Left kidney (tissue), 2 donors: ENCODE measurements around the gene NHERF1. TPM values are rescaled to one million over a fixed set of nuclear protein-coding genes. Genes with fewer than 3 reads are reported as not detected.

ENCODE experiments used
- DNase-seq: peaks from one replicate; pipeline ENCODE4 v3.0.0-alpha.2; 2013
- polyA plus RNA-seq: library from polyadenylated mRNA; unstranded; fragments of 120-200 nt; gene quantifications from one replicate; pipeline ENCODE4 v1.2.1, GENCODE V29; 2013; ENCODE audit not compliant: insufficient read length

NHERF1 gene
- polyA plus RNA-seq, 1 donor = 163 TPM

DNA sequence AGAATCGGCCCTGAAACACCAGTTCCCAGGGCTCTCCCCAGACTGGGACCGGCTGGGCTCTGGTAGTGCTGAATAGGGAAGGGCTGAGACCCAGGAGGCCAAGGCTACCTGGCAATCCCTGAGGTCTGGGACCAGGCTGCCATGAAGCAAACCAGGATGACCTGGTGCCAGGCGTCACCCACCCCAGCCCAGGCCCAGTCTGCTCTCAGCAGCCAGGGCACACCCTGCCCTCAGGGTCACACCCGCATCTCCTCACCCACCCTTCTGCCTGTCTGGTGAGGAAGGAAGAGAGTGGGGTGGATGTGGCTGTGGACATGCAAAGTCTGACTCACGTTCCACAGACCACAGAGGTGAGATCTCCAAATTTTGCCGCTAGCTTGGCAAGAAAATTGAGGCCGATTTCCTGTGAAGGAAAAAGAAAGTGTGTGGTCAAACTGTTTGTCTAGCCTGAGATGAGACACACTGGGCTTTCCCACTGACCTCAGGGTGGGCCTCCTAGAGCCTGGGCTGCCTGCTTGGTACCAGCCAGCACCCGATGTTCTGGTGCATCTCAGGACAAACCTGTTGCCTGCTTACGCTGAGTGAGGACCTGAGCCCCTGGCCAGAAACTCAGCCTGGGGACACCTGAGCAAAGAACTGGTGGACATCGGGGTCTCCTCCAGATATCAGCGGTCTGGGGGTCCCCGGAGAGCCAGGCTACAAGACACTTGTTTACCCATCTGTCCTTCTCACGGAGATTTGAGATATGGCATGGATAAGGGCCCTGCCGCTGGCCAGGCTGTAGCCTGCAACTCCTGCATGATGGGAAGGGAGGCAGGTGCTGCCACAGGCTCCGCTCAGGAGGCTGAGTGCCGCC, 17.7 kb upstream of the NHERF1 start:
- no peak for DNase-seq

DNA sequence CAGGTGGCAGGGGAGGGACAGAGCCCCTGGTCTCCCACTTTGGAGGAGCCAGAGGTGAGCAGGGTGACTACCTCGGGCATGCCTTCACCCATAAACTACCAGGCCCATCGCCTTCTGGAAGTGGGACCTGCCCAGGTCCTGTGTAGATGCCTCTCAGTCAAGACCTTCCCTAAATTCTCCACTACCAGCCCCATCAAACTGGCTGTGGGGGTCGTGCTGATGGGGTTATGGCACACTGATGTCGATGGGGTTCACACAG, 17.2 kb upstream of the NHERF1 start:
- DNase-seq = no peak

DNA sequence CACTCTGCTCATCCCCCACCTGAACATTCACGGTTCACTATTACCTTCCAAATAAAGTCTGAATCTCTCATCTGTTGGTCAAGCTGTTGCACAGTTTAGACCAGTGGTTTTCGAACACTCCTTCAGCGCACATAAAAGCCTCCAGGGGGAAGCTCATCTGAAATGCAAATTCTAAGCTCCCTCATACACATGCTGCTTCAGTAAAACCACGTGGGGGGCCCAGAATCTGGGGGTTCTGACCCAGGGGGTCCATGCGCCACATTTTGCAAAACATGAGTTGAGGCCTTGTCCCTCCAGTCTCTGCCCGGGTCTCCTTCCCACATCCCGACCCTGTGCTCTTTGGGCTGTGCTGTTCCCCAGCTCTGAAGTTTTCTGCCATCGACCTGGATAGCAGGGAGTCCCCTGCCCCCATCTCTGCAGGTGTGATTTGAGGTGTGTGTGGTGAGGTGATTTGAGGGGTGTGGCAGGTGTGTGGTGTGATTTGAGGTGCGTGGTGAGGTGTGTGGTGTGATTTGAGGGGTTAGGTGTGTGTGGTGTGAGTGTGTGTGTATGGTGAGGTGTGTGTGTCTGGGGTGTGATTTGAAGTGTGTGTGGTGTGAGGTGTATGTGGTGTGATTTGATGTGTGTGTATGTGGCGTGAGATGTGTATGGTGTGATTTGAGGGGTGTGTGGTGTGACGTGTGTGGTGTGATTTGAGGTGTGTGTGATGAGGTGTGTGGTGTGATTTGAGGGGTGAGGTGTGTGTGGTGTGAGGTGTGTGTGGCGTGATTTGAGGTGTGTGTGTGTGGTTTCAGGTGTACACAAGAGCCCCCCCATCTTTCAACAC, 16.2 kb upstream of the NHERF1 start:
- no peak for DNase-seq

DNA sequence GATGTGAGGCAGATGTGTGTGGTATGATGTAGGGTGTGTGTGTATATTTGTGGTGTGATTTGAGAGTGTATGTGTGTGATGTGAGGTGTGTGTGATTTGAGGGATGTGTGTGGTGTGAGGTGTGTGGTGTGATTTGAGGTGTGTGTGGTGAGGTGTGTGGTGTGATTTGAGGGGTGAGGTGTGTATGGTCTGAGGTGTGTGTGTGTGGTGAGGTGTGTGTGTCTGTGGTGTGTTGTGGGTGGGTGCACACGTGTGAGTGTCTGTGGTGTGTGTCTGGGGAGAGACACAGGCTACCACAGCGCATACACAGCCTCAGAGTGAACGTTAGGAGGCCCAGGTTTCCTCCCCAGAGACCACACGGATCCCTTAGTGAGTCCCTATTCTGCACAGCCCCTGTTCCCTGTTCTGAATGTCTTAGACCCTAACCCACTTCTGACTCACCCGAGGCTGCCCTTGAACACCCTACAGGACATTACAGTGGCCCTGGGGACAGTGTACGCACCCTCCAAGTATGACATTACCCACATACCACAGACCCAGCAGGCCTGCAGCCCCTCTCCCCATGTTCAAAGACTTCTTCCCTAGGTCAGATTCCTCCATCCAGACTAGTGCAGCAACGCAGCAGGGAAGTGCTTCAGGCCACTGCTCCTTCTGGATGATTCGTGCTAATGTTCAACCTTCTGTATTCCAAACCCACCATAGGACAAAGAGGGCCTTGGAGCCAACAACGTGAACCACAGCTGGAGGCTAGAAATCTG, 14.9 kb upstream of the NHERF1 start:
- DNase-seq = no peak

DNA sequence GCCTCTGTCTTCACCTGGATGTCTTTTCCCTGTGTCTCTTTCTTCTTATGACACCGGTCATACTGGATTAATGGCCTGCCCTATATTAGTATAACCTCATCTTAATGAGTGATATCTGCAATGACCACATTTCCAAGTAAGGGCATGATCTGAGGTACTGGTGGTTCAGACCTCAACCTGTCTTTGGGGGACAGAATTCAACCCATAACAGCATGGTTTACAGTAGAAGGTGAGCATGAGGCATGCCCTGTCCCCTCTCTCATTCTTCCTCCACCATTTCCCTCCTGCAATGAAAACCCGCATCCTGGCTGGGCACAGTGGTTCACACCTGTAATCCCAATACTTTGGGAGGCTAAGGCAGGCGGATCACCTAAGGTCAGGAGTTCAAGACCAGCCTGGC, 14.2 kb upstream of the NHERF1 start:
- DNase-seq = no peak

DNA sequence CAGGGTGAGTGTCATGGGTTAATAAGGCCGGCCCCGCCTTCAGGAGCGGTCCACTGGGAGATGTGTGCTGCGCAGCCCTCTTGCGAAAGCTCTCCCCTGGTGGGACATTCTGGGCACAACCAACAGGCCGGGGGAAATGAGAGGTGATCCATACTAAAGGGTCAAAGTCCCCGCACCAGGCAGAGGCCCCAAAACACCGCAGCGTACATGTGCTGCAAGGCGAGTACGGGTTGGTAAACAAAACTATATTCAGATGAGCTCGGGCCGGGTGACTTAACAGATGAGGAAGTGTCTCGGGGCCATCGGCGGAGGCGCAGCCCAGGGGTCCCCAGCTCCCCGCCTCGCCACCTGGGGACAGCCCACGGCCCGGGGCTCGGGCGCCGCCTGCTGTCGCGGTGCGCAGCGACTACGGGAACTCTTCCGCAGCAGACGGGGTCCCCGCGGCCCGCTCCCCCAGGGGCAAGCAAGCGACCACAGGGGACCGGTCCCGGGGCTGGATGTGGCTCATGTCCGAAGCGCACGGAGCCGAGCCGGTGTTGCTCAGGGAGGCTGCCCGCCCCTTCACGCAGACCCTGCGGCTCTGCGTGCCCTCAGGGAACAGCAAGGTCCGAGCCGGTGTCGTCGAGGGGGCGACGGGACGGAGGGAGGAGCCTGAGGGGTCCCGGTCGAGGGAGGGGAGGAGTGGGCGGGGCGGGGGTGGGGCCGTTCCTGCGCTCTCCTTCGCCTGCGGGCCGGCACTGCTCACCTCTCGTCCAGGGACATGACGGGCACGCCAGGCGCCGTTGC, 11.7 kb upstream of the NHERF1 start, which contains the start of gene RAB37:
TSS of gene RAB37 (plus strand) at position 744 of the 786 bp plus-strand sequence. CDS start at position 761, 17 bp downstream.
- no peak for DNase-seq

DNA sequence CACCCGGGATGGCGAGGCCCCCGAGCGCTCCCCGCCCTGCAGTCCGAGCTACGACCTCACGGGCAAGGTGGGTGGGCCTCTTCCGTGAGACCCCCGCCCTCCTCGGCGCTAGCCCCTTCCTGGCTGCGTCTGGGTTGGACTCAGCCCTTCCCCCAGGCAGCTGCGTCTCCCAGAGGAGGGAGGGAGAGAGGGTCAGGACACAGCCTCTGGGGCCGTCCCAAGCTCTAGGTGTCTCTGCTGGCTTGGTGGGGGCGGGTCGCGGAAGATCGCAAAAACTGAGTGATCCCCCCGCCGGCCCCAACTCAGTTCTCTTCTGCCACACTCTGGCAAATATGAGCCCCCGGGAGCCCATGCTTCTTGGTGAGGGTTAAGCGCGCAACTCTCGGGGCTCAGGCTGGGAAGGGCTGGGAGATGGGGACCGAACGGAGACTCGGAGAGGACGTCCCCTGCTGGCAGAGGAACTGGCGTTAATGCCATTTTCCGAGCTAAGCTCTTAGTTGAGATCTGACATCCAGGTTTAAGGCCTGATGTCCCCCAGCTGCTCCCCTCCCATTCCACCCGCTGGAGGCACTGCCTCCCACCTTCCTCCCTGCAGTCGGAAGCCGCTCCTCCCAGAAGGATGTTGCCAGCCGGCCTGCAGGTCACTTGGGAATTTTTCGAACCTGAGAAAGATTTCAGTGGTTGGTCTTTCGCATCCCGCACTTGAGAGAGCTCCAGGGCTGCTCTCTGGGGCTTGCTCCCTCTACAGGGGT, 11.0 kb upstream of the NHERF1 start:
- no peak for DNase-seq

DNA sequence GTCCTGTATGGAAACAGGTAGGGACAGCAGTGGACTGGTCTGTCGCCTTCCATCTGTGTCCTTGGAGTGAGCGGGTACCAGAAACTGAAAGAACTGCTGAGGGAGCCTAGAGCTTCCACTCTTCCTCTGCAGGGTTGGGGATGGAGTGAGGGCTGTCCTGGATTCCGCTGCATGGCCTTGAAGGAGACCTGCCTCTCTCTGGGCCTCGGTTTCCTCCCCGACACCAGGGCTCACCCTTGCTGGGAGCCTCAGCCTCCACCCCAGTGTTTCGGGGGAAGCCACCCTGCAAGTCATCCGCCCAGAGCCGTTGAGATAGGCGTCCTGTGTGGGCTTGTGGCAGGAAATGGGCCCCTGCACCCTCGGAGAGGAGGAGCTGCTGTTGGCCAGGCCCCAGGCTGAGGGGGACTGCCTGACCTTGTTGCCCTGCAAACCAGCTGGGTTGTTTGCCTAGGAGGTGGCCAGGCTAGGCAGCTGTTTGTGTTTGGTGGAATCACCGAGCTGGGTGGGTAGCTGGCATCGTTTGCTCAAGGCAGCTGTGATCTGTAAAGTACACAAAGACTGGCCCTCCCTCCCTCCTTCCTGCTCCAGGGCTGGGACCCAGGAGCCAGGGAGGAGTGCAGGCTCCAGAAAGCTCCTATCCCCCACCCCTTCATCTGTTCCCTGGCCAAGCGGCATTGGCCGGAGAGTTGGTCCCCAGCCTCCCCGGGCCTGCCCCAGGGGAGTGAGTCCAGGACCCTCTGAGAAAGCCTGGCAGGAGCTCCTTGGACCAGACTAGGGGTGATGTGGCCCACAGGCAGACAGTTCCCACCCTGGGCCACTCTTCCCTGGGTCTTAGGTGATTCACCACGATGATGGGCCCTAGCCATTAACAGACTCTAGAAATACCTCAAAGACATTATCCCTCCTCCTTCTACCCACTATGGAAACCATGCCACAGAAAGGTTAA, 10.1 kb upstream of the NHERF1 start:
- DNase-seq = no peak

DNA sequence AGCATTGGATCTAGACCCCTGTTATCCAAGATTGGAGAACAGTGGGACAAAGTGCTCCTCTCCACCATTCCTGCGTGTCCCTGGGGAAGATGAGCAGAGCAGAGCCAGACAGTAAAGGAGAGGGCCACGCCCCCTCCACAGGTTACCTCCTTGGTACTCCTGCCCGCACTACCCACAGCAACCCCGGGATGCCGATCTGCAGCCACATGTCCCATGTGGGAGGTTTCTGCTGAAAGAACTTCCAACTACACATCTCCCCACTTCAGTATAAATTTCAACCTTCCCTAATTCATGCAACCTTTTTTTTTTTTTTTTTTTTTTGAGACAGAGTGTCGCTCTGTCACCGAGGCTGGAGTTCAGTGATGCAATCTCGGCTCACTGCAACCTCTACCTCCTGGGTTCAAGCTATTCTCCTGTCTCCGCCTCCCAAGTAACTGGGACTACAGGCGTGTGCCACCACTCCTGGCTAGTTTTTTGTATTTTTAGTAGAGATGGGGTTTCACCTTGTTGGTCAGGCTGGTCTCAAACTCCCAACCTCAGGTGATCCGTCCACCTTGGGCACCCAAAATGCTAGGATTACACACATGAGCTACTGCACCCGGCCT, 9.1 kb upstream of the NHERF1 start:
- DNase-seq = no peak

DNA sequence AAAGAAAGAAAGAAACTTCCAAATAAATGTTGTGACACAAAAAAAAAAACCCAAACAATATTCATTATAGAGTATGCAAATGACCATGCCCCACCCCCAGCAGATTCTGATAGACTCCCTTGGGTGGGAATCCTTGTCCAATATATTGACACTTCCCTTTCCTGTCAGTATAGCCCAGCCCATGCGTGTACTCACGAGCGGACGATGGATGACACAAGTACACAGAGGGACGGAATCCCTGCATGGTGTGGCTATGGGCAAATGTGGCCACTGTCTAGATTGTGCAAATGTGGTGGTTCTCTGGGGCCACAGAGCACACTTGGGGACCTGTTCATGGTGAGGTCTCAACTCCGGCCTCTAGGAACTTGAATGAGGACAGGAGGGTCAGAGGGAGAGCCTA, 8.3 kb upstream of the NHERF1 start:
- DNase-seq = no peak

DNA sequence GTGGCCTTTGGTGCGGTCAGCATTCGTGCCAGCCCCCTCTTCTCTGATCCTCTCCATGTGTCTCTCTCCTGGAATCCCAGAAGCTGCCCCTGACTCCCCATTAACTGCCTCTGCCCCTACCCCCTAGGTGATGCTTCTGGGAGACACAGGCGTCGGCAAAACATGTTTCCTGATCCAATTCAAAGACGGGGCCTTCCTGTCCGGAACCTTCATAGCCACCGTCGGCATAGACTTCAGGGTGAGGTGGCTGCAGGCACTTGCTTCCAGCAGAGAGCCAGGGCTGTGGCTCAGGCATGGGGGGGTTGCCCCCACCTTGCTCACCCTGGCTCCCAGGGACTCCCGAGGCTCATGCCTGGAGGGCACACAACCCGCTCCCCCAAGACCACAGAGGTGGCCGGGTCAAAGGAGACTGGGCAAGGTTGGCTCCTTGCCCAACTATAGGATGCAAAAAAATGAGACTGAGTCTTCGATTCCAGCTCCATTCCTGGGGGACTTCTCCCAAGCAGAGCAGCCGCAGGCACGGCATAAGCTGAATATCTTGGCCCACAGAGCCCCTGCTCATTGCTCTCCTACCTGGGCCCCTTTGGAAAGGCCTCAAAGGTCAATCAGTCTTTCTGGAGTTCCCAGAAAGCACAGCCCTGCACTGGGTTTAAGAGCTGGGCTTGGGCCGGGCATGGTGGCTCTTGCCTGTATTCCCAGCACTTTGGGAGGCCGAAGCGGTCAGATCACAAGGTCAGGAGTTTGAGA, 7.6 kb upstream of the NHERF1 start:
- no peak for DNase-seq

DNA sequence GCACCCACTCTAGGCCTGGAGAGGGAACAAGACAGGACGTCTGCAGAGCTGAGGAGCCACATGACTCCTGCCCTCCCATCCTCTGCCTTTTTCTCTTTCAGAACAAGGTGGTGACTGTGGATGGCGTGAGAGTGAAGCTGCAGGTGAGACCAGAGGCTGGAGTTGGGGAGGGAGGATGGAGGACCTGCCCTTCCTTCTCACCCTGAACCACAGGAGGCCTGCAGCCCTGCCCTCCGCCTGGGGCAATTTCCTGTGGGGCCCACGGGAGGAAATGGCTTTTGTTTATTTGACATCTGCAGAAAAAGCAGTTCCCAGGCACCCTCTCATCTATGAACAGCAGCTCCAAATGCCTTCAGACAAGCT, 6.3 kb upstream of the NHERF1 start:
- no peak for DNase-seq

DNA sequence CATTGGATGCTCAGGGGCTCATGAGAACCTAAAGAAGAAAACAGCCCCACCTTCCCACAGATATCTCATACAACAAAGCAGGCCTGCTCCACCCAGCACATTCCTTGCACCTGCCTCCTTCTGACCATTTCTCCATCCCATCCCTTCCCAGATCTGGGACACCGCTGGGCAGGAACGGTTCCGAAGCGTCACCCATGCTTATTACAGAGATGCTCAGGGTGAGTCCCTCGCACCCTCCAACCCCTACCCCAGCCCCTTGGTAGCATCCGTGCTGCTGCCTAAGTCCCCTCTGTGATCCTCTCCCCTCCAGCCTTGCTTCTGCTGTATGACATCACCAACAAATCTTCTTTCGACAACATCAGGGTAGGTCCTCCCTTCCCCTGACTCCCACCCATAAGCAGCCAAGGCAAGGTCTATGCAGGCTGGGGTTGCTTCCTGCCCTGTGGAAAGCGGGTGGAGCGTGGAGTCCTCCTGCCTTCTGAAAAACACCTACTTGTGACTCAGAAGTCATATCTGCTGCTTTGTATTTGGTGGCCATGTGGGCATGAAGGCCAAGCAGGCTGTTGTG, 5.4 kb upstream of the NHERF1 start:
- no peak for DNase-seq

DNA sequence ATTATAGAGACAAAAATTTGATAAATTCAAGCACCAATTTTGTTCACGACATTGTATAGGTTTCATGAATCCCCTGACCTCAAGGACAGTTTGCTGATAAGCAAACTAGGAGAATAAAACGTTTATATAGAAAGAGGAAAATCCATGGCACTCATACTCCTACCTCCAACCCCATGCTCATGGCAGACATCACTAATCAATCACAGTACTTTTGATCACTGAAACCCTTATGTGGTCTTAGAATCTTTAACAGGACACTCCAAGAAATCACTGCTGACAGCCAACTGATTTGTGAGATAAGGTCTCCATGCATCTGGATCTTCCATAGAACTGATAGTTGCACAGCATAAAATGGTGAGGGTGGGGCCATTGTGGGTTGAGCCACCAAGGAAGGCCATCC, 4.7 kb upstream of the NHERF1 start:
- DNase-seq = no peak

DNA sequence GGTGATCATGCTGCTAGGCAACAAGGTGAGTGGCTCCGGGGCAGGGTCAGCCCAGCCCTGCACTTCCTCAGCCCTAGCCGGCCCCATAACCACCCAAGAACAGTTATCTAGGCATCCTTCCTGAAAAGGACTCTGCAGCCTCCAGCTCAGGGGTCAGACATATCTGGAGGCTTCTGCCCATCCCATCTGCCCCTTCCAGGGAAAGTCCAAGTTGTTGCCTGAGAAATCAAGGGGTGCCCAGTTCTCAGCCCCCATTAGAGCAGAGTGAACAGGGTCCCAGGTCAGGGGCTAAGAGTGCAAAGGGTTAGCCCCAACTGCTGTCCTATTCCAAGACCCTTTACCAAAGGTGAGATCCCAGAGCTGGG, 4.1 kb upstream of the NHERF1 start:
- DNase-seq = no peak

DNA sequence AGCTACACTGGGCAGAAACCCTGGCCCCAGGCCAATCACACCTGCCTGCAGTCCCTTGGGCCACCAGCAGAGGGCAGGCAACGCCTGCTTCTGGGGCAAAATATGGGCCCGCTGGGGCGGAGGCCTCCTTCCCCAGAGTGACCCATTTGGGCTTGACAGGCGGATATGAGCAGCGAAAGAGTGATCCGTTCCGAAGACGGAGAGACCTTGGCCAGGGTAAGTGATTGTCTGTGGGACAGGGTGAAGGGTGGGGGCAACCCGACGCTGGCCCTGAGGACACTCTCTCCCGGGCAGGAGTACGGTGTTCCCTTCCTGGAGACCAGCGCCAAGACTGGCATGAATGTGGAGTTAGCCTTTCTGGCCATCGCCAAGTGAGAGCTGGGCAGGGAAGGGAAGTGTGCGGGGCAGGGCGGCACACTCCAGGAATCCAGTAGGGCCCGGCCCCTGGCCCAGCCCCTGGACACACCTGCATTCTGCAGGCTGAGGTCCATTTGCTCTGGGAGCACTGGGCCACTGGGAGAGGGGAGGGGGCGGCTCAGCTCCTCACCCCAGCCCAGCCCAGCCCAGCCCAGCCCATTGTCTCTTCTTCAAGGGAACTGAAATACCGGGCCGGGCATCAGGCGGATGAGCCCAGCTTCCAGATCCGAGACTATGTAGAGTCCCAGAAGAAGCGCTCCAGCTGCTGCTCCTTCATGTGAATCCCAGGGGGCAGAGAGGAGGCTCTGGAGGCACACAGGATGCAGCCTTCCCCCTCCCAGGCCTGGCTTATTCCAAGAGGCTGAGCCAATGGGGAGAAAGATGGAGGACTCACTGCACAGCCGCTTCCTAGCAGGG, 3.5 kb upstream of the NHERF1 start:
- no peak for DNase-seq

DNA sequence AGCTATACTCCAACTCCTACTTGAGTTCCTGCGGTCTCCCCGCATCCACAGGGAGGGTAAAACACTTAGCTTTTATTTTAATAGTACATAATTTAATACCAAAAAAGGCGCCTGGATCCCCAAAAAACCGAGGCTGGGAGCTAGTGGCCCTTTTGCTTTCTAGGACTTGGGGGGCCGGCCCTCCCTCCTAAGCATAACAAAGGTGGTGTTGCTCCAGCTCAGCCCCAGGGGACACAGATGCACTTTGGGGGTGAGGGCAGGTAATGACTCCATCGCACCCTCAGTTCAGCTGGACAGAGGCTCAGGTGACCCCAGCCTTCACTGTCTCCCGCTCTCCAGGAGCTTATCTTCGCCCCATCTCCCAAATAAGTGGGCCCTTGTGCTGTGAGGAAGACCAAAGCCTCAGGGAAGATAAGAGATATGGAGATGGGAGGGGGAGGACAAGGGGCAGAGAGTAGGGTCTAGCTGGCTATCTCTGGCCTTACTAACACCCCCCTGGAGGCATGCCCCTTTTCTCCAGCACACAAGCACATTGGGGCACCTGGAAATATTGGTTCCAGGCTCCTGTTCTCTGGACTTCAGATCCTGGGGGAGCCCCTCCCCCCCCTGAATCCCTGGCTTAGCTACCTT, 2.8 kb upstream of the NHERF1 start:
- no peak for DNase-seq
